ENCODE measurements around the gene PTPRG. TPM values are rescaled to one million over a fixed set of nuclear protein-coding genes. Genes with fewer than 3 reads are reported as not detected.

Gene PTPRG
- total and polyA plus RNA-seq, 2 of the 13 experiments (the other 11 are each of a cell fraction or from before 2014, with no cell fraction given): 8.0 to 25.3 TPM

DNA sequence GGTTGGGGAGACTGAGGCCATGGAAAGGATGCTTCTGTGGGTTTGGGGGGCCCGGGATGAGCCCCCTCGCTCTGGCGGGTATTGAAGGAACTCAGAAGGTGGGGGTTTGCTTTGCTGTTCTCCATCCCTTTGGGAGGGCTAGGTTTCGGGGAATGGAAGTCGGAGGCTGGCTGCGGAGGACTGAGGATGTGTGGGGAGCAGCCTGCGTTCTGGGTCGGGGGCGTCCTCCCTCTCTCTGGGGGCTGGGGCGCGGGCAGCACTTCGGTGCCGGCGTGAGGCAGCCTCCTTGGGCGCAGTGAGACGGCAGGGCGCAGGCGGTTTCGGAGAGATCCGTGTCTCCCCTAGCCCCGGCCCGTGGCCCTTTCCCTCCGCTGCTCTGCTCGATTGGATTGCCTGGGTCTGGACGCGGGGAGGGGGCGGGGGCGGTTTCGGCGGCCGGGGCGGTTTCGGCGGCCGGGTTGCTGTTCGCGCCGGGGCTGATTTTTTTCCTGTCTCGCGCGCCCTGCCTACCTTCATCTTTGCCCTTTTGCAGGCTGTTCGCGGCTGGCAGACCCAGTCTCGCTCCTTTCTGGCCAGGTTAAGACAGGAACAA lies 1.4 kb downstream of the PTPRG start (continued):
- TF ChIP-seq TEAD3 (CRISPR knock-in tag; optimal IDR thresholded peaks at IDR 0.05; ENCODE audit: borderline replicate concordance): peak; percentile 4

DNA sequence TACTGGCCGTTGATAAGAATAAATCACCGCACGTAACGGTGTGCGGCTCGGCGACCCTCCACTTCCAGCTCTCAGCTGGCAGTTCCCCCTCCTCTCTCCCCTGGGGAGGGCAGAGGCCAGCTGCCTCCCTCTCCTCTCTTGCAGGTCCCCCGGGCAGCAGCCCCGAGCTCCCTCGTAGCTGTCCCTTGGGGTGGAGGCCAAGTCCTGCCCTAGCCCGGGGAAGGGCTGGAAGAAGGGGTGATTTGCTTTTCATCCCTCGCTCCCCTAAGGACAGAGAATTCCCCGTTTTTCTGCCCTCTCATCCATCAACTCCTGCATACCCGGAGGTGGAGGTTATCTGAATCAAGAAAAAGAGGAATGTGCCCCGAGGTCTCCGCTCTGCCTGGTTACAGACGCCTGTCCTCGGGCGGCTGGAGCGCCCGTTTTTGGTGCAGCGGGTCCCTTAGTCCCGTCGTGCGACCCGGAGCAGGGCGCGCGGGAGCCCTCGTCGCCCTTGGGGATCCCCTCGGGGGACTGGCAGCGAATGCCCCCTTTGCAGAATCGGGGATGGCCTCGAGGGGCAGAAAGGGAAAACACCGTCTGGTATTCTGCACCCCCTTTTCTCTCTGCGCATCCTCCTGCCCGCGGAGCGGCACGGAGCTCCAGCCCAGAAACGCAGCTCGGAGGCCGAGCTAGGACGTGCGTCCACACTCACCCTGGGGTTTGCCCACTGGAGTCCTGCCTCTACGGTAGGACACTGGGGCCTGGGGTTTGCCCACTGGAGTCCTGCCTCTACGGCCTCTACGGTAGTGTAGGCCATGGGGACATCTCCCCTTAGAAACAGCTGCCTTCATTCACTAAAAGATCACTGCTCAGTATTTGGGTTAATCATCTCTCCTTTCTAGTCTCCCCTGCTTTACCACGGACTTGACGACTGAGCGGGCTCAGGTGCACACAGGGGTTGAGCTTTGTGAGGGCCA lies 2.2 kb downstream of the PTPRG start:
- no peaks in the 10 kb centered on the region for H3K9me3 ChIP-seq (ENCODE audit: low read length)
- no peaks in the 10 kb centered on the region for H3K36me3 ChIP-seq (replicated peaks in 1 of 2; ENCODE audit: control insufficient read depth in 1 of 2, insufficient read depth in 2 of 2, low read length in 2 of 2)
- ATAC-seq (peak; percentile 1), DNase-seq (ENCODE audit: low spot score) (no peak), FAIRE-seq (no peak)
- no peak overlapping the region for H2AFZ ChIP-seq (ENCODE audit: low read length)
- peaks cover 52% of the 10 kb centered on the region for H3K4me1 ChIP-seq (ENCODE audit: insufficient read depth, low read length)
- H3K79me2 ChIP-seq (ENCODE audit: insufficient read depth, low read length): peaks cover 59% of the 10 kb centered on the region
- H4K20me1 ChIP-seq (ENCODE audit: insufficient read depth, low read length): peaks cover 4% of the 10 kb centered on the region
- no TSS peak for BruUV-seq (replicated peaks)
- H3K4me2 ChIP-seq (ENCODE audit: low read depth, low read length): peak overlapping the region; percentile 92
- peak overlapping the region; percentile 98 for H3K9ac ChIP-seq (ENCODE audit: insufficient read depth, low read depth, low read length)
- peak overlapping the region; percentile 86 to 98 (median 86) for H3K4me3 ChIP-seq (replicated peaks in 1 of 3; ENCODE audit: insufficient read depth in 1 of 3, low read depth in 2 of 3, low read length in 3 of 3)
- WGBS (ENCODE audit: low lambda C conversion rate): 38% methylated on average over 17 of the region's 52 CpGs
- ChIA-PET POLR2A (interaction anchor here (1.1 kb wide), 1 partner anchor 16 kb away, joined by 3 read pairs; no protein-coding TSS in a partner anchor), CTCF (ENCODE audit: low intra/inter-chr PET ratio, low total read pairs) (no interaction called here)
- H3K27me3 ChIP-seq (ENCODE audit: control insufficient read depth in 1 of 2, insufficient read depth in 2 of 2, low read length in 2 of 2): no peaks in the 10 kb centered on the region
- in situ Hi-C loops (cut with HindIII; ENCODE audit: extremely low pct_ligation_motif_present, low pct_unique_long_range_greater_than_20kb) (loop anchor here (25.0 kb wide), 1 partner anchor 624 kb away; no protein-coding TSS in a partner anchor), intact Hi-C loops (cut with micrococcal nuclease; ENCODE audit: unreplicated experiment) (loop anchor here (5.0 to 10.0 kb wide), 3 partner anchors 64 to 621 kb away; no protein-coding TSS in a partner anchor)
- no peak overlapping the region for H3K27ac ChIP-seq (ENCODE audit: extremely low read length, insufficient read depth, low read length)
- 0 out of 2 replicates have a peak, but pooled peaks have one; percentile 8 for TF ChIP-seq KMT2B (CRISPR knock-in tag; IDR thresholded peaks at IDR 0.05)
- peak; percentile 10 for TF ChIP-seq AGO2 (optimal IDR thresholded peaks at IDR 0.05; ENCODE audit: low read depth, low read length)
- TF ChIP-seq, protein P1, sequence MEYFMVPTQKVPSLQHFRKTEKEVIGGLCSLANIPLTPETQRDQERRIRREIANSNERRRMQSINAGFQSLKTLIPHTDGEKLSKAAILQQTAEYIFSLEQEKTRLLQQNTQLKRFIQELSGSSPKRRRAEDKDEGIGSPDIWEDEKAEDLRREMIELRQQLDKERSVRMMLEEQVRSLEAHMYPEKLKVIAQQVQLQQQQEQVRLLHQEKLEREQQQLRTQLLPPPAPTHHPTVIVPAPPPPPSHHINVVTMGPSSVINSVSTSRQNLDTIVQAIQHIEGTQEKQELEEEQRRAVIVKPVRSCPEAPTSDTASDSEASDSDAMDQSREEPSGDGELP (IDR thresholded peaks at IDR 0.05; ENCODE audit: borderline replicate concordance, low read depth): peak; percentile 36; the same call in 1 of the 2 replicates
- peak; percentile 37 for TF ChIP-seq HNRNPLL (IDR thresholded peaks at IDR 0.05; ENCODE audit: low read depth, low read length, poor library complexity, severe bottlenecking)
- no peak for TF ChIP-seq ZMYM2 (CRISPR knock-in tag; IDR thresholded peaks at IDR 0.05)
- no peak for TF ChIP-seq RAD51 (IDR thresholded peaks at IDR 0.05; ENCODE audit: borderline replicate concordance)
- TF ChIP-seq, protein P2, sequence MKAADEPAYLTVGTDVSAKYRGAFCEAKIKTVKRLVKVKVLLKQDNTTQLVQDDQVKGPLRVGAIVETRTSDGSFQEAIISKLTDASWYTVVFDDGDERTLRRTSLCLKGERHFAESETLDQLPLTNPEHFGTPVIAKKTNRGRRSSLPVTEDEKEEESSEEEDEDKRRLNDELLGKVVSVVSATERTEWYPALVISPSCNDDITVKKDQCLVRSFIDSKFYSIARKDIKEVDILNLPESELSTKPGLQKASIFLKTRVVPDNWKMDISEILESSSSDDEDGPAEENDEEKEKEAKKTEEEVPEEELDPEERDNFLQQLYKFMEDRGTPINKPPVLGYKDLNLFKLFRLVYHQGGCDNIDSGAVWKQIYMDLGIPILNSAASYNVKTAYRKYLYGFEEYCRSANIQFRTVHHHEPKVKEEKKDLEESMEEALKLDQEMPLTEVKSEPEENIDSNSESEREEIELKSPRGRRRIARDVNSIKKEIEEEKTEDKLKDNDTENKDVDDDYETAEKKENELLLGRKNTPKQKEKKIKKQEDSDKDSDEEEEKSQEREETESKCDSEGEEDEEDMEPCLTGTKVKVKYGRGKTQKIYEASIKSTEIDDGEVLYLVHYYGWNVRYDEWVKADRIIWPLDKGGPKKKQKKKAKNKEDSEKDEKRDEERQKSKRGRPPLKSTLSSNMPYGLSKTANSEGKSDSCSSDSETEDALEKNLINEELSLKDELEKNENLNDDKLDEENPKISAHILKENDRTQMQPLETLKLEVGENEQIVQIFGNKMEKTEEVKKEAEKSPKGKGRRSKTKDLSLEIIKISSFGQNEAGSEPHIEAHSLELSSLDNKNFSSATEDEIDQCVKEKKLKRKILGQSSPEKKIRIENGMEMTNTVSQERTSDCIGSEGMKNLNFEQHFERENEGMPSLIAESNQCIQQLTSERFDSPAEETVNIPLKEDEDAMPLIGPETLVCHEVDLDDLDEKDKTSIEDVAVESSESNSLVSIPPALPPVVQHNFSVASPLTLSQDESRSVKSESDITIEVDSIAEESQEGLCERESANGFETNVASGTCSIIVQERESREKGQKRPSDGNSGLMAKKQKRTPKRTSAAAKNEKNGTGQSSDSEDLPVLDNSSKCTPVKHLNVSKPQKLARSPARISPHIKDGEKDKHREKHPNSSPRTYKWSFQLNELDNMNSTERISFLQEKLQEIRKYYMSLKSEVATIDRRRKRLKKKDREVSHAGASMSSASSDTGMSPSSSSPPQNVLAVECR (CRISPR knock-in tag; IDR thresholded peaks at IDR 0.05; ENCODE audit: borderline replicate concordance): 0 out of 2 replicates have a peak, but pooled peaks have one; percentile 16
- TF ChIP-seq ZBTB39 (CRISPR knock-in tag; IDR thresholded peaks at IDR 0.05): no peak
- 0 out of 2 replicates have a peak, but pooled peaks have one; percentile 13 for TF ChIP-seq SALL2 (CRISPR knock-in tag; IDR thresholded peaks at IDR 0.05)

Measured in HepG2 (cell line).